Heart right ventricle (tissue), 16 donors: ENCODE results near the gene HLA-C. TPM values are rescaled to one million over a fixed set of nuclear protein-coding genes. Genes with fewer than 3 reads are reported as not detected.
"Not testable (repeated sequence)": the region's sequence is repeated elsewhere in the genome, so short reads cannot be mapped to it uniquely, and the experiment has no call there.

Source experiments
- ATAC-seq, 8 donors: fragments of 200-7000 bp; cut with Tn5 transposase; one replicate each; pipeline ENCODE4 v1.9.1; 2020; ENCODE audit warnings: mild to moderate bottlenecking in 8 of 8, moderate library complexity in 8 of 8, moderate number of reproducible peaks in 1 of 8
- DNase-seq, 2 donors: peaks; one replicate each; pipeline ENCODE4 v3.0.0-alpha.2; 2020
- H3K27ac ChIP-seq, 10 donors: fragments of 200-600 bp; sonication (generic) in 2 of 10; one replicate each; pipeline versions ENCODE4 v1.5.0 to v1.8.0; 2020 to 2022; ENCODE audit warnings: mild to moderate bottlenecking in 3 of 10
- H3K27me3 ChIP-seq, 7 donors: fragments of 200-600 bp; one replicate each; pipeline ENCODE4 v1.8.0; 2021 to 2022; ENCODE audit warnings: mild to moderate bottlenecking in 2 of 7
- H3K36me3 ChIP-seq, 9 donors: fragments of 200-600 bp; sonication (generic) in 1 of 9; one replicate each; pipeline versions ENCODE4 v1.5.0 to v1.8.0; 2020 to 2022; ENCODE audit warnings: mild to moderate bottlenecking in 2 of 9
- H3K4me1 ChIP-seq, 9 donors: fragments of 200-600 bp; sonication (generic) in 1 of 9; one replicate each; pipeline versions ENCODE4 v1.5.0 to v1.8.0; 2020 to 2022; ENCODE audit warnings: mild to moderate bottlenecking in 4 of 9
- H3K4me3 ChIP-seq, 10 donors: fragments of 200-600 bp; sonication (generic) in 2 of 10; one replicate each; pipeline versions ENCODE4 v1.5.0 to v1.8.0; 2020 to 2022; ENCODE audit warnings: mild to moderate bottlenecking in 7 of 10, moderate library complexity in 2 of 10
- H3K9me3 ChIP-seq, 11 donors: fragments of 200-600 bp in 10 of 11; sonication (generic) in 2 of 11; one replicate each; pipeline versions ENCODE4 v1.5.0 to v1.8.0; 2013 to 2022; ENCODE audit warnings: mild to moderate bottlenecking in 2 of 11, control low read depth in 1 of 11, moderate library complexity in 1 of 11
- CTCF ChIP-seq, 9 donors: fragments of 200-600 bp; sonication (generic) in 2 of 9; IDR thresholded peaks; one replicate each; pipeline versions ENCODE4 v1.5.0 to v1.8.0; 2021 to 2022; ENCODE audit warnings: antibody characterized with exemption in 9 of 9, mild to moderate bottlenecking in 5 of 9, moderate library complexity in 1 of 9
- WGBS, 2 donors: extraction: QIAGEN DNeasy Blood & Tissue Kit; methylation state at CpG; one replicate each; pipeline ENCODE4 v1.1.7; 2013; ENCODE audit warnings: inconsistent platforms in 1 of 2; 5-methylcytosine and 5-hydroxymethylcytosine counted together
- intact Hi-C, 10 donors: fragments of 100-400 bp; cut with DNase I; formaldehyde crosslinking; loops; one replicate each; pipeline versions ENCODE4 v1.11.1 to v1.14.2; 2022
- polyA plus RNA-seq, 2 donors: library from polyadenylated mRNA; stranded (reverse); fragments of 200-250 nt; gene quantifications; one replicate each; pipeline ENCODE4 v1.2.3, GENCODE V29; 2013
- total RNA-seq, 10 donors: library from RNA; stranded (reverse); fragmentation: NEBNext Ultra II Directional in 3 of 10; extraction: Animal tissue kit (Norgen Biotek cat#: 25700) in 3 of 10; gene quantifications; one replicate each; pipeline versions ENCODE4 v1.2.1 to v1.2.4, GENCODE V29; 2021 to 2023
- donor health status: Arrhythmogenic right ventricular cardiomyopathy.
- donor health status: ischemic (EF 13 %, LVEDD 7.1; RV severe dilation, severe dysfunction).
- donor health status: healthy with polysubstance abuse.
- donor health status: DM: no; HTN: yes; CAD: no.
- donor health status: DM: no; HTN: no; CAD: no.
- donor health status: ischemic (EF 25% LVEDD 6.9; RV normal size, moderate dysfunction).
- donor health status: ischemic (EF 25% LVEDD 5.7; RV mildly dilated, moderate dysfunction).
- donor health status: healthy.
- donor health status: DM: yes; HTN: yes; CAD: no.
- donor health status: Ischemic cardiomyopathy.
- donor health status: ischemic (EF 35%, LVEDD 5.7; RV mildly dilated, moderate dysfunction).
- donor health status: nonischemic (EF 11% LVEDD 7.7; RV severe dilation, severe dysfunction).
- donor health status: DM: yes; HTN: yes; CAD: no.
- donor health status: PGD.
- donor health status: ischemic (EF 29% LVEDD 5.4; RV normal size, mild dysfunction).
- donor health status: nonischemic (EF 23%, LVEDD 6.1; RV moderate dilation, normal function).

HLA-C gene
- total and polyA plus RNA-seq, 12 donors = 121 to 1,262 (median 232) TPM

- TF ChIP-seq CTCF (IDR thresholded peaks at IDR 0.05) = no peak
- Histone ChIP-seq H3K4me1 (no peaks in the 10 kb centered on the region), H3K27ac (no peak overlapping the region), H3K9me3 (no peaks in the 10 kb centered on the region), H3K4me3 (no peak overlapping the region), H3K36me3 (no peaks in the 10 kb centered on the region), H3K27me3 (peaks cover 0 to 8% (median 0%) of the 10 kb centered on the region in 7 donors)
- no peak for ATAC-seq
- no peak for DNase-seq
- intact Hi-C loops = no loop called here
- 58 to 81% methylated on average over 4 of the region's 4 CpGs for WGBS, 2 donors
These were observed 15.7 kb upstream of the HLA-C start for GRCh38 chr6:31287619-31288018.

GRCh38 chr6:31285982-31286381 is 14.1 kb upstream of the HLA-C start:
- WGBS, 2 donors = 21 to 32% methylated on average over 2 of the region's 2 CpGs
- Histone ChIP-seq H3K4me3 (no peak overlapping the region), H3K9me3 (no peaks in the 10 kb centered on the region), H3K36me3 (no peaks in the 10 kb centered on the region), H3K27ac (no peak overlapping the region), H3K27me3 (no peaks in the 10 kb centered on the region), H3K4me1 (no peaks in the 10 kb centered on the region)
- no peak for TF ChIP-seq CTCF (IDR thresholded peaks at IDR 0.05)
- intact Hi-C loops = no loop called here
- DNase-seq = no peak
- peak in 1 of 8 donors; percentile 47 for ATAC-seq

- ATAC-seq (no peak), DNase-seq (no peak)
- intact Hi-C loops = no loop called here
- H3K36me3 ChIP-seq = no peaks in the 10 kb centered on the region
- H3K27me3 ChIP-seq = no peaks in the 10 kb centered on the region
- no peak overlapping the region for H3K4me3 ChIP-seq
- TF ChIP-seq CTCF (IDR thresholded peaks at IDR 0.05) = no peak
- H3K9me3 ChIP-seq = no peaks in the 10 kb centered on the region
- WGBS, 2 donors = 90 to 92% methylated on average over 3 of the region's 3 CpGs
- H3K27ac ChIP-seq = no peak overlapping the region
- no peaks in the 10 kb centered on the region for H3K4me1 ChIP-seq
These were observed 13.6 kb upstream of the HLA-C start for GRCh38 chr6:31285486-31285885.

- not testable (repeated sequence) for ATAC-seq, H3K9me3 ChIP-seq, H3K36me3 ChIP-seq, DNase-seq, H3K4me1 ChIP-seq, H3K27ac ChIP-seq, H3K4me3 ChIP-seq, H3K27me3 ChIP-seq
- intact Hi-C loops = loop anchor here in 3 of 10 donors (2.0 to 10.0 kb wide), 2 partner anchors 65 to 145 kb away; partner anchors contain the start of gene PSORS1C2 (in 2 of the 3)
- WGBS, 2 donors = 85 to 87% methylated on average over 3 of the region's 3 CpGs
These were observed 7.8 kb upstream of the HLA-C start for GRCh38 chr6:31279647-31280046.

- ATAC-seq = peak in 5 of 8 donors; percentile 22 to 48 (median 38)
- Histone ChIP-seq H3K9me3 (no peaks in the 10 kb centered on the region), H3K27ac (peak overlapping the region; percentile 72 to 100 (median 98)), H3K4me3 (peak overlapping the region in 9 of 10 donors; percentile 31 to 97 (median 82)), H3K36me3 (peaks cover 0 to 29% (median 0%) of the 10 kb centered on the region in 9 donors), H3K27me3 (peaks cover 0 to 5% (median 0%) of the 10 kb centered on the region in 7 donors), H3K4me1 (peaks cover 0 to 25% (median 7%) of the 10 kb centered on the region in 9 donors)
- WGBS, 2 donors = 39 to 46% methylated on average over 10 of the region's 10 CpGs
- intact Hi-C loops = loop anchor here in 7 of 10 donors (2.0 to 10.0 kb wide), 7 partner anchors 71 to 138 kb away; partner anchors contain the start of genes HLA-B (in 2 of the 7) and PSORS1C2 (in 2 of the 7)
- no peak for TF ChIP-seq CTCF (IDR thresholded peaks at IDR 0.05)
- DNase-seq = no peak
These were observed 1.1 kb upstream of the HLA-C start for GRCh38 chr6:31272836-31273626.
